Effector CD4-positive, alpha-beta T cell (primary cell): ENCODE data around the gene VEGFC.

Experiments used
- DNase-seq: peaks from one replicate; pipeline ENCODE4 v3.0.0-alpha.2; 2020

The VEGFC gene

GRCh38 chr4:176758731-176759130 lies 34.0 kb downstream of the VEGFC start:
- no peak for DNase-seq

DNA sequence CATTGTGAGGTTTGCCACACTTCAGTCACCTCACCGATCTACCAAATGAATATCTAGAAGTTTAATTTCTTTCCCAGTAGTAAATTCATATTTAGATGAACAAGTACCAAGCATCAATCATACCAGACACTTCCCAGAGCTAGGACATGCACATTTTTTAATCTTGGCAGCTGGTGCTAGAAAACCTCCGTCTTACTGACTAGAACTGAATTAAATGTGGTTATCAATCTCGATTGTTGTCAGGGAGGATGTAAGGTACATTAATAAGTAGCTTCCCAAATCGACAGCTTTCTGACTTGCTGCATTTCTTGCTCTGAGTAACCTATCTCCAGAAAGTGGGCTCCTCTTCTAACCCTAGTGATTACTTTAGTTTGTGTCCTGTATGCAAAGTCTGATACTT lies 34.4 kb downstream of the VEGFC start:
- DNase-seq = no peak

GRCh38 chr4:176755613-176756012 lies 37.1 kb downstream of the VEGFC start:
- DNase-seq = no peak

DNA sequence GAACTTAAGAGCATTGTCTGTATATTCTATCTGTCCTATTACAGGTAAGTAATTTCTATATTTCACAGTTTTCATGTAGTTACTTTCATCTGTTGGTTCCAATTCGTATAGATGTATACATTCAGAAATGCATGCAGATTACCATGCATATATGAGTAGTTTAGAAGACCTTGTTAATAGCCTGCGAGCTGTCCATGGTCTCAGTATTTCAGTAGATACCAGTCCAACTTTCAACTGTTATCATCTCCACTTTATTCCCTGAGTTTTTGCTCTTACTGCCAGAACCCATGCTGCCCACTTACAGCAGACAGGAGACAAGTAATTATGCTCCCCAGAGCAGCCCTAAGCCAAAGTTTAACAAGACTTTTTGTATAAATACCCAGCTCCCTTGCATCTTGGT lies 37.7 kb downstream of the VEGFC start:
- no peak for DNase-seq

DNA sequence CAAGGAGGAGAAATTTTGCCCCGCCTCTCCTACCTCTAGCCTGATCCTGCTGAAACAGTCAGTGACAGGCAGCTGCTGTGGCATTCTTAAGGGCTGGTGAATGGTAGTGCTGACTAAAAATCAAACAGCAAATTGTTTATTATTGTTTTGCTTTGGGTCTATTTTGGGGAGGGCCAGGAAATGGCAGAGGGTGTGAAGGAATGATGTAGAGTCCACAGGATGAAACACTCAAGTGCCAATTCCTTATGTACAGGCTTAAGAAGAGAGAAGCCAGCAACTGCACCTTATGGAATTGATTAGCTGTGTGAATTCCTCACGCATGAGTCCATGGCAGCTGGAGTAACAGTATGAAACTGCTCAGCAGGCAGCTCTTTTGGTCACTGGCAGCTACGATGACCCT lies 39.7 kb downstream of the VEGFC start:
- no peak for DNase-seq

- DNase-seq = no peak
Measured at GRCh38 chr4:176752191-176752749, 40.5 kb downstream of the VEGFC start.

DNA sequence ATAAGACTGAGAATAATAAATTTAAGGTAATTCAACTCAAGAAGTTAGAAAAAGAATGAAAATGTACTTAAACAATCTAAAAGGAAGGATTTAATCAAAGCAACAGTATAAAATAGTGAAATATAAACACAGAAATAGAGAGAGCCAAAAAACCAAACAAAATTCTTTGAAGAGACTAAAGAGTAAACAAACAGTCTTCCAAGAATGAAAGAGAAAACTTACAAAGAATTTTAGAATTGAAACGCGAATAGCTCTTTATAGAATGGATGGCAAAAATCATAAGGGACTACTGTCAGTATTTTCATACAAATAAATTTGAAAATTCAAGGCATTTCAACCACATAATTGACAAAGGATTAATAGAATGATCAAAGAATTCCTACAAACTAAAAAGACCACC lies 41.7 kb downstream of the VEGFC start:
- no peak for DNase-seq

DNA sequence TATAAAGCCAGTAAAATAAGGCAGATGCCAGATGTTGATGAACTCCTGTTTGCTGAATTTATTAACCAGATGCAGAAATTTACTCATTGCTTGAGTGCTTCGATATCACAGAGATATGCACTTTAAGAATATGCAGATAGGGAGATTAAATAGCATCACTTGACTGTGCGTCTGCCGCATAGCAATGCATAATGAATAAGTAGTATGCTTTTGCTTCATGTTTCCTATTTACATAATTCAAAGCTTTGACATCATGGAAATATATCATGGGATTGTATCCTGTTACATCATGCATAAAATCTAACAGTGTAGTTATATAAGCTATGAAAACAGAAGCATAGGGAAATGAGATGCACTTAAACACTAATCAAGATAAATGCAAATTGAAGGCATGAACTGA lies 45.9 kb downstream of the VEGFC start:
- no peak for DNase-seq

DNA sequence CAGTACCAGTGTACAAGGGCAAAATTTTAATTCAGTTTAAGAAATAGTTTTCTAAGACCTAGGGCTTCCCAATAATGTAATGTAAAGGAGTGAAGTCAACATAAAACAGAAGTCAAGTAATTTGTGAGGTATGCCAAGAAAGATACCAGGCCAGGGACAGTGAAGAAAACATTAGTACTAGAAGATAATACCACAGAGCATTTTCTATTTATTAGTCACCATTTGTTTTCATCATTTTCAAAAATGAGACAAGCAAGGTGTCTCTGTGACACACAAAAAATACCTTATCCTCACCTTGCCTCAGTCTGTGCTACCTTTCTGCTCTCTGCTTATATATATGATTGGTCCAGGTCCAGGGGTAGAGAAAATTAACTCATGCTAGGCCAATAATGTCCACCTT lies 46.8 kb downstream of the VEGFC start:
- no peak for DNase-seq

DNA sequence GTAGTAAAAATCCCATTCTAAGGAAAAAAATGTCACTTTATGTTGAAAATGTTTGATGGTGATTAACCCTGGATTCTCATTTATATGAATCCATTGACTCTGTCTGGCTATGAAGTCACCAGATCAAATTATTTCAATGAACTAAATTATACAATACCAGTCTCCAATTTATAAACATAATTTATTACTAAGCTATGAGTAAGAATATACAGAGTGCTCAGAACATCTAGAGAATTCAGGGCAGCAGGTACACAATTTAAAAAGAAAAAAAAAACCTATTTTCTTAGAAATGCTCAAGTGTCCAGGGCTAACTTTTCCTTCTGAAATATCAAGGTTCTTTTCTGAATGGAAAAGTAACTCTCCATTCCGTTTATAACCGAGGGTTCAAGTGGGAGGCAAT lies 48.6 kb downstream of the VEGFC start:
- DNase-seq = no peak

- DNase-seq = no peak
Measured at GRCh38 chr4:176742211-176742610, 50.5 kb downstream of the VEGFC start.

GRCh38 chr4:176741253-176741652 lies 51.5 kb downstream of the VEGFC start:
- no peak for DNase-seq

DNA sequence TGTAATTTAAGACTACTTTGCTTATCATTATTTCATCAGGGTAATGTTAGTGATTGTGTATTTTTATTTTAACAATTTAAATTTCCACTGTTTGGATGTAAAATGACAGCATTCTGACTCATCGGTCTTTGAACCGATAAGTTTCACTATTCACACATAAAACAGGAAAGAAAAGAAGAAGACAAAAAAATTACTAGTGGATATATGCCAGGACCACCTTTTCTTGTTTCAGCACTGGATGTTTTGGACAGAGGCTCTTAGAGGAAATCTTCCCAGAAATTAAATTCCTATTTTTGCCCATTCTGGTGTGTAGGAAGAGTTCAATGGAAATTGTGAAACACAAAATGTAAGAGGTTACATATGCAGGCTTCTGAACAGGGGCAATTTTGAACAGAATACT lies 57.4 kb downstream of the VEGFC start:
- no peak for DNase-seq

- DNase-seq = no peak
Measured at GRCh38 chr4:176734461-176734860, 58.3 kb downstream of the VEGFC start.

DNA sequence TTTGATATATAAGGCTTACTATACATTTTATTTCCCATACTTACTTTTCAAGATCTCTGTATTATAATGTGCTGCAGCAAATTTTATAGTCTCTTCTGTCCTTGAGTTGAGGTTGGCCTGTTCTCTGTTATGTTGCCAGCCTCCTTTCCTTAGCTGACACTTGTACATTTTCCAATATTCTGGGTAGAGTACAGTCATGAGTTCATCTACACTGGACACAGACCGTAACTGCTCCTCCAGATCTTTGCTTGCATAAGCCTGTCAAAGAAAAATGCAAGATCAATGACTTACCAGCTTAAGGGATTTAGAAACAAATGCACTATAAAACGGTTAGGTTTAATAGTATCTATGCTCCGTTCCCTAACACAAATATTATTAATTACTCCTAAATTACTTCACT lies 63.2 kb downstream of the VEGFC start:
- no peak for DNase-seq

GRCh38 chr4:176726803-176727202 lies 65.9 kb downstream of the VEGFC start:
- DNase-seq = no peak

DNA sequence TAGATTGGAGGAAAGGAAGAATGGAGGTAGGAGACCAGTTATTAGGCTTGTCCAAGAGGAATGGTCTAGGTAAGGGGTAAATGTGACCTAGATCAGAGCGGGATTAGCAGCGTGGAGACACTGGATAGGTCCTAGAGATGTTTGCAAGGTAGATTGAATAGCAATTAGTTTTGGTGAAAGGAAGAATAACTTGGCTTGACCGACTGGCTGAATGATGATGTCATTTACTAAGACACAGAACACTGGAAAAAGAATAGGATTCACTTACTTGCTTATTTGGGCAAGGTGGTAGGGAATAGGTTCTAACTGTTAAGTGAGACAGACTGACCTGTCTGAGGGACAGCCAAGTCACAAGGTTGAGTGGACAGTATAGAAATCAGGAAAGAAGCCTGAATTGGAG lies 71.3 kb downstream of the VEGFC start:
- DNase-seq = no peak

- DNase-seq = no peak
Measured at GRCh38 chr4:176718881-176719280, 73.8 kb downstream of the VEGFC start.

DNA sequence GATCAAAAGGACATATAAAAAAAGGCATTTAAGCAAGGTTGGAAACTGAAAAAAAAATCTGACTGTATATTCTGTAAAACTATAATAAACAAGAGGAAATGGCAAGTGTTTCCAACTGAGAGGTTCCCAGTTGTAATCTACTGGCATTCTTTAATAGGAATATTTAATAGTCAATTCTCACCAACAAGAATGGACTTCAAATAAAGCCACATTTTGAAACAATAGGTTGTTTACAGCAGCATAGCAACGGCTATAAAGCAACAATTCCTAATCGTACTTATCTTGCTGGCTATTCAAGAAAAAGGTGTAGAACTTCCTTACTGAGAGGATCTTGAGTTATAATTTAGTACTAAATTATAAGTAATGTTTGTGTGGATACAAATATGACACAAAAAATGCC lies 75.5 kb downstream of the VEGFC start:
- no peak for DNase-seq

- no peak for DNase-seq
Measured at GRCh38 chr4:176709417-176709816, 83.3 kb downstream of the VEGFC start.

DNA sequence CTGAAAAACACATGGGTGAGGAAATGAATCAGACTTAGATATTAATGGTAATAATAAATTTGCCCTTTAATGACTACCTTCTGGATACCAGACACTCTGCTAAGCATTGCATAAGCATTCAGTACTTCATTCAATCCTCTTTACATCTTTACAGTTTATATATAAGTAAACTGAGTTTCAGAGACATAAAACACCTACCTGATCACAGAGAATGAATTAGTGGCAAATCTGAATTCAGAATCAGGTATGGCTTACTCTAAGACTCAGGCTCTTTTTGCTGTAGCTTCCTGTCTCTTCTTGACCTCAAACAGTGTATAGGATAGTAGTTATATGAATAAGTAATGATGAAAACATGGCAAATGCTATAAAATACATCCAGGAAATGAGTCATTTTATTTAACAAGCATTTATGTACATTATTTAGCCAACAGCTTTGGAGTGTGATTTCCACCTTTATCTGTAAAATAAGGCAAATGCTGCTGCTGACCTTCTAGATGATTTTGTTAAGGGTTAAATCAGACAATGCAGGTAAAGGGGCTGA lies 83.9 kb downstream of the VEGFC start:
- no peak for DNase-seq

GRCh38 chr4:176690716-176691115 lies 102.0 kb downstream of the VEGFC start:
- DNase-seq = no peak

DNA sequence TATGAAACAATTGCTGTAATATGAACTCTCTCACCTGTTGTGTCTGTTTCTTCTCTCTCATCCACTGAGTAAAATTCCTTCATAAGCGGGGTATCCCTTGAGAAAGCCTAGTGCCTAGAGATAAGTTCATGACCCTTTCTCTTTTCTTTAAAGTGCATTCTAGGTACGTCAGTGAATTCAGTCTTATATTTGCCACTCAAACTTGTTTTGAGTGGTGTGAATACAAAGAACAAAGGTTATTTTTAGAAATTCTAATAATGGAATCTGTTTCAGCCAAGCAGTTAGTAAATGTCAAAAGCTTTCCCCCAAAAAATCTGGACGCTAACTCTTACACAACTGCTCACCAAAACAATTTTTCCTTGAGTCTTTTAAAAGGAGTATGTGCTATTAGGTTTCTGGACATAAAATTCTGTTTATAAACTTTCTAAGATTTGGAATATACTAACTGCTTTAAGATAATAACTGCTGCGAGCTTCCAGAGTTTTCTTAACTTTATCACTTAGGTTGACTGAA lies 112.0 kb downstream of the VEGFC start:
- no peak for DNase-seq

- no peak for DNase-seq
Measured at GRCh38 chr4:176676901-176677300, 115.8 kb downstream of the VEGFC start.

DNA sequence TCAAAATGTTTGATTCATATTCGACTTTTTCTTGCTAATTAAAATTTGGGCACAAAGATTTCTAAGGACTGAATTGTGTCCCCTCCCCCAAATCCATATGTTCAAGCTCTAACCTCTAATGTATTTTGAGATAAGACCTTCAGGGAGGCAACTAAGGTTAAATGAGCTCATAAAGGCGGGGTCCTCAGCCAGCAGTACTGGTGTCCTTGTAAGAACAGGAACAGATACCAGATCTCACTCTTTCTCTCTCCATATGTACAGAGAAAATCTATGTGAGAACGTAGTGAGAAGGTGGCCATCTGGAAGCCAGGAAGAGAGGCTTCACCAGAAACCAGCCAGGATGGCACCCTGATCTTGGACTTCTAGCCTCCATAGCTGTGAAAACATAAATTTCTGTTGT lies 116.9 kb downstream of the VEGFC start:
- DNase-seq = no peak
